H1 (cell line): ENCODE data around the gene CKB. TPM values are rescaled to one million over a fixed set of nuclear protein-coding genes. Genes with fewer than 3 reads are reported as not detected.

Experiments used
- BCL11A ChIP-seq, 2 experiments: IDR thresholded peaks; one replicate each; pipeline ENCODE4 v1.6.1; 2011; ENCODE audit warnings: low read depth in 2 of 2, low read length in 2 of 2, mild to moderate bottlenecking in 2 of 2
- FOSL1 ChIP-seq: IDR thresholded peaks from 2 replicates; pipeline ENCODE4 v1.6.1; 2011; ENCODE audit warnings: mild to moderate bottlenecking, low read depth, low read length, moderate library complexity; ENCODE audit not compliant: insufficient read depth
- GABPA ChIP-seq: IDR thresholded peaks from 2 replicates; pipeline ENCODE4 v1.6.1; 2011; ENCODE audit warnings: mild to moderate bottlenecking, low read length, moderate library complexity, borderline replicate concordance; ENCODE audit not compliant: insufficient read depth
- SIN3A ChIP-seq, 2 experiments: IDR thresholded peaks in 1 of 2; conservative IDR thresholded peaks in 1 of 2; 2 replicates each; pipeline ENCODE4 v1.6.1; 2011 to 2012; ENCODE audit warnings: low read length in 2 of 2, improper control_type of control experiment in 1 of 2, low read depth in 1 of 2, mild to moderate bottlenecking in 1 of 2
- TAF7 ChIP-seq: optimal IDR thresholded peaks from 2 replicates; pipeline ENCODE3; 2011; ENCODE audit warnings: low read depth, mild to moderate bottlenecking, inconsistent platforms, low read length, moderate library complexity, borderline replicate concordance
- TBP ChIP-seq: IDR thresholded peaks from 2 replicates; pipeline ENCODE4 v1.6.1; 2011; ENCODE audit warnings: low read depth, low read length, improper control_type of control experiment
- polyA plus RNA-seq, 7 experiments: library from polyadenylated mRNA; depleted of rRNA in 3 of 7; stranded (reverse) in 5 of 7; unstranded in 2 of 7; fragments of >200 nt in 5 of 7; fragments of 200-250 nt in 2 of 7; gene quantifications; 1 replicate in 5 of 7; 2 replicates in 1 of 7; 4 replicates in 1 of 7; pipeline versions ENCODE4 v1.2.1 to v1.2.3, GENCODE V29; 2011 to 2013; ENCODE audit warnings: missing spikeins in 2 of 7, mixed read lengths in 2 of 7
- total RNA-seq: library from RNA; stranded (reverse); fragmentation: NEBNext Ultra II Directional; extraction: Animal tissue kit (Norgen Biotek cat#: 25700); gene quantifications from 2 replicates; pipeline ENCODE4 v1.2.1, GENCODE V29; 2021
- TF ChIP-seq, protein P1 (sequence below): IDR thresholded peaks from 2 replicates; pipeline ENCODE4 v1.6.1; 2012; ENCODE audit warnings: low read length, inconsistent platforms
- TF ChIP-seq, protein P2 (sequence below): IDR thresholded peaks from 2 replicates; pipeline ENCODE4 v1.6.1; 2011; ENCODE audit warnings: low read depth, mild to moderate bottlenecking, low read length; ENCODE audit not compliant: insufficient read depth
- TF ChIP-seq, protein P3 (sequence below): fragments of 300-600 bp; sonication (generic); IDR thresholded peaks from 2 replicates; pipeline ENCODE4 v1.7.1; 2012; ENCODE audit warnings: low read length, moderate library complexity, mild to moderate bottlenecking, inconsistent platforms; ENCODE audit not compliant: insufficient replicate concordance

The CKB gene
- total and polyA plus RNA-seq, 2 of the 8 experiments (the other 6 are each of a cell fraction or from before 2014, with no cell fraction given), result 538 to 950 TPM

DNA sequence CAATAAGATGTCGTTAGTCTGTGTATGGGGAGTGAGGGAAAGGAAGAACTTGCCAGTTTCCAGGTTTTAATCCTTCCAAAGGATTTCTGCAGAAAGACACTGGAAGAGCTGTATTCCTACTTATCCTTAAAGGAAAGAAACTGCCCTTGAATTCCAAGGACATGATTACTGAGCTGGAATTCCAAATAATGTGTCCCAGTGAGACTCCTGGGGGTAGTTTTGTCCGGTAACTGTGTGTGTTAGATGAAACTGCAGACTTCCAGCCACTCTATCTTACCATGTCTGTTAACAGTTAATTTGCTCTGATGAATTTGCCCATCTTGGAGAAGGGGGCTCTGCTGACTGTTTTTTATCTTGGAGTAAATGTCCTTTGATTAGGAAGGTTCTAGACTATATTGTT lies 33.0 kb downstream of the CKB start (continued):
- TF ChIP-seq SIN3A (conservative IDR thresholded peaks at IDR 0.05 in 1 of 2, IDR thresholded peaks at IDR 0.05 in 1 of 2; ENCODE audit: low read depth in 1 of 2, low read length in 2 of 2) (no peak), TAF7 (no peak), BCL11A (IDR thresholded peaks at IDR 0.05; ENCODE audit: low read depth in 2 of 2, low read length in 2 of 2) (no peak), TBP (no peak), FOSL1 (no peak), GABPA (no peak)
- TF ChIP-seq, protein P1, sequence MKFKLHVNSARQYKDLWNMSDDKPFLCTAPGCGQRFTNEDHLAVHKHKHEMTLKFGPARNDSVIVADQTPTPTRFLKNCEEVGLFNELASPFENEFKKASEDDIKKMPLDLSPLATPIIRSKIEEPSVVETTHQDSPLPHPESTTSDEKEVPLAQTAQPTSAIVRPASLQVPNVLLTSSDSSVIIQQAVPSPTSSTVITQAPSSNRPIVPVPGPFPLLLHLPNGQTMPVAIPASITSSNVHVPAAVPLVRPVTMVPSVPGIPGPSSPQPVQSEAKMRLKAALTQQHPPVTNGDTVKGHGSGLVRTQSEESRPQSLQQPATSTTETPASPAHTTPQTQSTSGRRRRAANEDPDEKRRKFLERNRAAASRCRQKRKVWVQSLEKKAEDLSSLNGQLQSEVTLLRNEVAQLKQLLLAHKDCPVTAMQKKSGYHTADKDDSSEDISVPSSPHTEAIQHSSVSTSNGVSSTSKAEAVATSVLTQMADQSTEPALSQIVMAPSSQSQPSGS, result no peak
- TF ChIP-seq, protein P2, sequence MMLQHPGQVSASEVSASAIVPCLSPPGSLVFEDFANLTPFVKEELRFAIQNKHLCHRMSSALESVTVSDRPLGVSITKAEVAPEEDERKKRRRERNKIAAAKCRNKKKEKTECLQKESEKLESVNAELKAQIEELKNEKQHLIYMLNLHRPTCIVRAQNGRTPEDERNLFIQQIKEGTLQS, result no peak
- TF ChIP-seq, protein P3, sequence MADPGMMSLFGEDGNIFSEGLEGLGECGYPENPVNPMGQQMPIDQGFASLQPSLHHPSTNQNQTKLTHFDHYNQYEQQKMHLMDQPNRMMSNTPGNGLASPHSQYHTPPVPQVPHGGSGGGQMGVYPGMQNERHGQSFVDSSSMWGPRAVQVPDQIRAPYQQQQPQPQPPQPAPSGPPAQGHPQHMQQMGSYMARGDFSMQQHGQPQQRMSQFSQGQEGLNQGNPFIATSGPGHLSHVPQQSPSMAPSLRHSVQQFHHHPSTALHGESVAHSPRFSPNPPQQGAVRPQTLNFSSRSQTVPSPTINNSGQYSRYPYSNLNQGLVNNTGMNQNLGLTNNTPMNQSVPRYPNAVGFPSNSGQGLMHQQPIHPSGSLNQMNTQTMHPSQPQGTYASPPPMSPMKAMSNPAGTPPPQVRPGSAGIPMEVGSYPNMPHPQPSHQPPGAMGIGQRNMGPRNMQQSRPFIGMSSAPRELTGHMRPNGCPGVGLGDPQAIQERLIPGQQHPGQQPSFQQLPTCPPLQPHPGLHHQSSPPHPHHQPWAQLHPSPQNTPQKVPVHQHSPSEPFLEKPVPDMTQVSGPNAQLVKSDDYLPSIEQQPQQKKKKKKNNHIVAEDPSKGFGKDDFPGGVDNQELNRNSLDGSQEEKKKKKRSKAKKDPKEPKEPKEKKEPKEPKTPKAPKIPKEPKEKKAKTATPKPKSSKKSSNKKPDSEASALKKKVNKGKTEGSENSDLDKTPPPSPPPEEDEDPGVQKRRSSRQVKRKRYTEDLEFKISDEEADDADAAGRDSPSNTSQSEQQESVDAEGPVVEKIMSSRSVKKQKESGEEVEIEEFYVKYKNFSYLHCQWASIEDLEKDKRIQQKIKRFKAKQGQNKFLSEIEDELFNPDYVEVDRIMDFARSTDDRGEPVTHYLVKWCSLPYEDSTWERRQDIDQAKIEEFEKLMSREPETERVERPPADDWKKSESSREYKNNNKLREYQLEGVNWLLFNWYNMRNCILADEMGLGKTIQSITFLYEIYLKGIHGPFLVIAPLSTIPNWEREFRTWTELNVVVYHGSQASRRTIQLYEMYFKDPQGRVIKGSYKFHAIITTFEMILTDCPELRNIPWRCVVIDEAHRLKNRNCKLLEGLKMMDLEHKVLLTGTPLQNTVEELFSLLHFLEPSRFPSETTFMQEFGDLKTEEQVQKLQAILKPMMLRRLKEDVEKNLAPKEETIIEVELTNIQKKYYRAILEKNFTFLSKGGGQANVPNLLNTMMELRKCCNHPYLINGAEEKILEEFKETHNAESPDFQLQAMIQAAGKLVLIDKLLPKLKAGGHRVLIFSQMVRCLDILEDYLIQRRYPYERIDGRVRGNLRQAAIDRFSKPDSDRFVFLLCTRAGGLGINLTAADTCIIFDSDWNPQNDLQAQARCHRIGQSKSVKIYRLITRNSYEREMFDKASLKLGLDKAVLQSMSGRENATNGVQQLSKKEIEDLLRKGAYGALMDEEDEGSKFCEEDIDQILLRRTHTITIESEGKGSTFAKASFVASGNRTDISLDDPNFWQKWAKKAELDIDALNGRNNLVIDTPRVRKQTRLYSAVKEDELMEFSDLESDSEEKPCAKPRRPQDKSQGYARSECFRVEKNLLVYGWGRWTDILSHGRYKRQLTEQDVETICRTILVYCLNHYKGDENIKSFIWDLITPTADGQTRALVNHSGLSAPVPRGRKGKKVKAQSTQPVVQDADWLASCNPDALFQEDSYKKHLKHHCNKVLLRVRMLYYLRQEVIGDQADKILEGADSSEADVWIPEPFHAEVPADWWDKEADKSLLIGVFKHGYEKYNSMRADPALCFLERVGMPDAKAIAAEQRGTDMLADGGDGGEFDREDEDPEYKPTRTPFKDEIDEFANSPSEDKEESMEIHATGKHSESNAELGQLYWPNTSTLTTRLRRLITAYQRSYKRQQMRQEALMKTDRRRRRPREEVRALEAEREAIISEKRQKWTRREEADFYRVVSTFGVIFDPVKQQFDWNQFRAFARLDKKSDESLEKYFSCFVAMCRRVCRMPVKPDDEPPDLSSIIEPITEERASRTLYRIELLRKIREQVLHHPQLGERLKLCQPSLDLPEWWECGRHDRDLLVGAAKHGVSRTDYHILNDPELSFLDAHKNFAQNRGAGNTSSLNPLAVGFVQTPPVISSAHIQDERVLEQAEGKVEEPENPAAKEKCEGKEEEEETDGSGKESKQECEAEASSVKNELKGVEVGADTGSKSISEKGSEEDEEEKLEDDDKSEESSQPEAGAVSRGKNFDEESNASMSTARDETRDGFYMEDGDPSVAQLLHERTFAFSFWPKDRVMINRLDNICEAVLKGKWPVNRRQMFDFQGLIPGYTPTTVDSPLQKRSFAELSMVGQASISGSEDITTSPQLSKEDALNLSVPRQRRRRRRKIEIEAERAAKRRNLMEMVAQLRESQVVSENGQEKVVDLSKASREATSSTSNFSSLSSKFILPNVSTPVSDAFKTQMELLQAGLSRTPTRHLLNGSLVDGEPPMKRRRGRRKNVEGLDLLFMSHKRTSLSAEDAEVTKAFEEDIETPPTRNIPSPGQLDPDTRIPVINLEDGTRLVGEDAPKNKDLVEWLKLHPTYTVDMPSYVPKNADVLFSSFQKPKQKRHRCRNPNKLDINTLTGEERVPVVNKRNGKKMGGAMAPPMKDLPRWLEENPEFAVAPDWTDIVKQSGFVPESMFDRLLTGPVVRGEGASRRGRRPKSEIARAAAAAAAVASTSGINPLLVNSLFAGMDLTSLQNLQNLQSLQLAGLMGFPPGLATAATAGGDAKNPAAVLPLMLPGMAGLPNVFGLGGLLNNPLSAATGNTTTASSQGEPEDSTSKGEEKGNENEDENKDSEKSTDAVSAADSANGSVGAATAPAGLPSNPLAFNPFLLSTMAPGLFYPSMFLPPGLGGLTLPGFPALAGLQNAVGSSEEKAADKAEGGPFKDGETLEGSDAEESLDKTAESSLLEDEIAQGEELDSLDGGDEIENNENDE, result no peak
